ENCODE data around the gene VTI1A.

VTI1A gene

GRCh38 chr10:112677689-112678088 lies 230.7 kb downstream of the VTI1A start:
- no peak for DNase-seq (ENCODE audit: low spot score)

- peak; percentile 29 for DNase-seq (ENCODE audit: low spot score)
Observed at GRCh38 chr10:112678581-112678980, 231.6 kb downstream of the VTI1A start.

GRCh38 chr10:112678987-112679386 lies 232.0 kb downstream of the VTI1A start:
- no peak for DNase-seq (ENCODE audit: low spot score)

GRCh38 chr10:112679392-112679791 lies 232.4 kb downstream of the VTI1A start:
- no peak for DNase-seq (ENCODE audit: low spot score)

- DNase-seq (ENCODE audit: low spot score) = no peak
Observed at GRCh38 chr10:112680586-112680985, 233.6 kb downstream of the VTI1A start.

GRCh38 chr10:112687647-112688046 lies 240.6 kb downstream of the VTI1A start:
- no peak for DNase-seq (ENCODE audit: low spot score)

- peak; percentile 8 for DNase-seq (ENCODE audit: low spot score)
Observed at GRCh38 chr10:112689327-112690072, 242.5 kb downstream of the VTI1A start.

- DNase-seq (ENCODE audit: low spot score) = no peak
Observed at GRCh38 chr10:112695539-112695938, 248.5 kb downstream of the VTI1A start.

GRCh38 chr10:112696592-112696991 lies 249.6 kb downstream of the VTI1A start:
- DNase-seq (ENCODE audit: low spot score) = no peak

GRCh38 chr10:112698133-112698817 lies 251.3 kb downstream of the VTI1A start:
- DNase-seq (ENCODE audit: low spot score) = no peak

GRCh38 chr10:112698818-112699164 lies 251.8 kb downstream of the VTI1A start:
- no peak for DNase-seq (ENCODE audit: low spot score)

GRCh38 chr10:112700215-112700671 lies 253.2 kb downstream of the VTI1A start:
- DNase-seq (ENCODE audit: low spot score) = no peak

- DNase-seq (ENCODE audit: low spot score) = no peak
Observed at GRCh38 chr10:112701211-112701877, 254.3 kb downstream of the VTI1A start.

GRCh38 chr10:112701878-112702255 lies 254.9 kb downstream of the VTI1A start:
- DNase-seq (ENCODE audit: low spot score) = no peak

GRCh38 chr10:112706577-112706976 lies 259.6 kb downstream of the VTI1A start:
- DNase-seq (ENCODE audit: low spot score) = peak; percentile 43

- DNase-seq (ENCODE audit: low spot score) = no peak
Observed at GRCh38 chr10:112708461-112708860, 261.4 kb downstream of the VTI1A start.

- DNase-seq (ENCODE audit: low spot score) = no peak
Observed at GRCh38 chr10:112710528-112710927, 263.5 kb downstream of the VTI1A start.

- no peak for DNase-seq (ENCODE audit: low spot score)
Observed at GRCh38 chr10:112711366-112711765, 264.4 kb downstream of the VTI1A start.

GRCh38 chr10:112712536-112712935 lies 265.5 kb downstream of the VTI1A start:
- no peak for DNase-seq (ENCODE audit: low spot score)

- DNase-seq (ENCODE audit: low spot score) = no peak
Observed at GRCh38 chr10:112713411-112713810, 266.4 kb downstream of the VTI1A start.

- DNase-seq (ENCODE audit: low spot score) = no peak
Observed at GRCh38 chr10:112715581-112715980, 268.6 kb downstream of the VTI1A start.

GRCh38 chr10:112716076-112716475 lies 269.1 kb downstream of the VTI1A start:
- no peak for DNase-seq (ENCODE audit: low spot score)
